ENCODE results near the gene UST. TPM values are rescaled to one million over a fixed set of nuclear protein-coding genes. Genes with fewer than 3 reads are reported as not detected.

The UST gene
- total RNA-seq, 2 experiments from 2014 or later = 1.2 to 1.5 TPM

DNA sequence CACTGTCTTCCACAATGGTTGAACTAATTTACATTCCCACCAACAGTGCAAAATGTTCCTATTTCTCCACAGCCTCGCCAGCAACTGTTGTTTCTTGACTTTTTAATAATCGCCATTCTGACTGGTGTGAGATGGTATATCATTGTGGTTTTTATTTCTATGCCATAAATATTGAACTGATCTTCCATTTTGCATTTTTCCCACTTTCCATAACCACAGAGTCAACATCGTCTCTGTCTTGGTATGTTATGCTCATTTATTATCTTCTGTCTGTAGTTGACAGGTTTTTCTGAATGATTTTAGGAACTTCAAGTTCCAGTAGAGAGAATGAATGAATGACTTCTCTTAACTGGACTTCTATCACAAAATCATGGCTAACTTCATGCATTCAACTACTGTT is 259.8 kb downstream of the UST start:
- ChIA-PET POLR2A (no interaction called here), CTCF (no interaction called here)
- peaks cover 2% of the 10 kb centered on the region for H3K9me3 Mint-ChIP-seq
- H3K4me3 Mint-ChIP-seq = no peak overlapping the region
- H3K27me3 Mint-ChIP-seq = no peaks in the 10 kb centered on the region
- no peaks in the 10 kb centered on the region for H3K4me1 Mint-ChIP-seq (ENCODE audit: low read depth)
- H3K36me3 Mint-ChIP-seq (ENCODE audit: low read depth) = no peaks in the 10 kb centered on the region
- no peak for DNase-seq
- ATAC-seq = no peak
- TF ChIP-seq, protein P1, sequence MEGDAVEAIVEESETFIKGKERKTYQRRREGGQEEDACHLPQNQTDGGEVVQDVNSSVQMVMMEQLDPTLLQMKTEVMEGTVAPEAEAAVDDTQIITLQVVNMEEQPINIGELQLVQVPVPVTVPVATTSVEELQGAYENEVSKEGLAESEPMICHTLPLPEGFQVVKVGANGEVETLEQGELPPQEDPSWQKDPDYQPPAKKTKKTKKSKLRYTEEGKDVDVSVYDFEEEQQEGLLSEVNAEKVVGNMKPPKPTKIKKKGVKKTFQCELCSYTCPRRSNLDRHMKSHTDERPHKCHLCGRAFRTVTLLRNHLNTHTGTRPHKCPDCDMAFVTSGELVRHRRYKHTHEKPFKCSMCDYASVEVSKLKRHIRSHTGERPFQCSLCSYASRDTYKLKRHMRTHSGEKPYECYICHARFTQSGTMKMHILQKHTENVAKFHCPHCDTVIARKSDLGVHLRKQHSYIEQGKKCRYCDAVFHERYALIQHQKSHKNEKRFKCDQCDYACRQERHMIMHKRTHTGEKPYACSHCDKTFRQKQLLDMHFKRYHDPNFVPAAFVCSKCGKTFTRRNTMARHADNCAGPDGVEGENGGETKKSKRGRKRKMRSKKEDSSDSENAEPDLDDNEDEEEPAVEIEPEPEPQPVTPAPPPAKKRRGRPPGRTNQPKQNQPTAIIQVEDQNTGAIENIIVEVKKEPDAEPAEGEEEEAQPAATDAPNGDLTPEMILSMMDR (IDR thresholded peaks at IDR 0.05) = no peak
- intact Hi-C loops (cut with micrococcal nuclease) = no loop called here
- H3K27ac Mint-ChIP-seq = no peak overlapping the region

DNA sequence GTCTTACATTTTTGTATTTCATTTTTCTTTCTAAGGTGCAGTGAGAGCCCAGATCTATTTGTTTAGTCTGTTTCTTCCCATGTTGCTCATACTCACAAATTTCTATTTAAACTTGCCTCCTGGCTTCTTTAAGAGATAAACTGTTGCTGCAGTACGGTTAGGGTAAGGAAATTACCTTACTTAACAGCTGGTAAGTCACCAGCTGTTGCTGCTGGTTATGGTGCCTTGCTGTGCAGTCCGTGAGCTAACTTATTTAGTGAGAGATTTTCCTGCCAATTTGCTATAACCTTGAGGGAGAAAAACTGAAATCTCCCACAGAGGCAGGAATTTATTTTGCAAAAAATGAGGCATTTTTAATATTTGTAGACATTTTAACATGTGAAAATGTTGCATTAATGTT is 261.0 kb downstream of the UST start:
- TF ChIP-seq, protein P1 (IDR thresholded peaks at IDR 0.05) = no peak
- intact Hi-C loops (cut with micrococcal nuclease) = no loop called here
- no peaks in the 10 kb centered on the region for H3K36me3 Mint-ChIP-seq (ENCODE audit: low read depth)
- no peaks in the 10 kb centered on the region for H3K9me3 Mint-ChIP-seq
- ChIA-PET POLR2A (no interaction called here), CTCF (no interaction called here)
- H3K27ac Mint-ChIP-seq = no peak overlapping the region
- DNase-seq (no peak), ATAC-seq (no peak)
- H3K4me1 Mint-ChIP-seq (ENCODE audit: low read depth) = no peaks in the 10 kb centered on the region
- no peak overlapping the region for H3K4me3 Mint-ChIP-seq
- no peaks in the 10 kb centered on the region for H3K27me3 Mint-ChIP-seq

DNA sequence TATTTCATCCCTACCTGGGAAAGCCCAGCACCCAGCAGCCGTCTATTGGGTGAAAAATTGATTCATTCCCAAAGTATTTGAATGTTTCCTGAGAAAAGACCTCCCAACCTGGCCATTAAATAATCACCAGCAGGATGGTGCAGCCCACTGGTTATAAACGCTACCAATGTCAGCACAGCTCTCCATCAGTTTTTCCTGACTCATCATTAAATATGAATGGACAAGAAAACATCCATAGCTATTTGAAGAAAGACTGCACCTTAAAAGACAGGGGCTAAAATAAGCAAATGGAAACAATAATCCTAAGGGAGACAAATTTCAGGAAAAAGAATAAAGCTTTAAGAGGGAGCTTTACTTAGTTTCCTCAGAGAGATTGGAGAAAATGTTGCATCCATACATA is 261.9 kb downstream of the UST start:
- Mint-ChIP-seq H3K36me3 (ENCODE audit: low read depth) (no peaks in the 10 kb centered on the region), H3K9me3 (no peaks in the 10 kb centered on the region), H3K4me3 (no peak overlapping the region), H3K27me3 (no peaks in the 10 kb centered on the region), H3K4me1 (ENCODE audit: low read depth) (no peaks in the 10 kb centered on the region), H3K27ac (no peak overlapping the region)
- no peak for DNase-seq
- intact Hi-C loops (cut with micrococcal nuclease) = no loop called here
- no peak for ATAC-seq
- CTCF ChIA-PET = no interaction called here
- TF ChIP-seq, protein P1 (IDR thresholded peaks at IDR 0.05) = no peak
- POLR2A ChIA-PET = no interaction called here

DNA sequence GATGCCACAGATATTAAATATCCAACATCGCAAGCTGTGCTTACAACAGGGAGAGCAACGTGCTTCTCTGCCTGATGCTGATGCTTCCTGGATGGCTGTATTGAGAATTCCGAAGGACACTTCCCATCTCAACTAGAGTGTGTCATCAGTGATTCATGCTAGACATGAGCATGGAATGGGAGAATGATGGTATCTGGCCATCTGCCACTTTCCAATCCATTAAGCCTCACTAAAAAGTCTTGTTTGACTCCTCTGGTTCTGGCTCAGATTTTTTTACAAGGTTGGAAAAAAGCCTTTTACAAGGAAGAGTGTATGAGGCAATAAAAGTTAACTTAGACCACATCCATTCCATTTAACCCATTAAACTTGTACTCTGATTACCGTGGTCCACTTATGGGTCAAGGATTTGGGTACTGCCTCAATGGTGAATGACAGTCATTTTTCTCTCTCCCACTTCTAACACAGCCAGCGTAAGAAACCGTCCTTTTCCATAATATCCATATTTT is 265.3 kb downstream of the UST start:
- DNase-seq = no peak
- H3K27ac Mint-ChIP-seq = no peak overlapping the region
- intact Hi-C loops (cut with micrococcal nuclease) = no loop called here
- CTCF ChIA-PET = interaction anchor here (0.6 to 1.3 kb wide), 3 partner anchors 19 to 420 kb away, joined by 3 read pairs; no protein-coding TSS in a partner anchor
- no peaks in the 10 kb centered on the region for H3K27me3 Mint-ChIP-seq
- POLR2A ChIA-PET = interaction anchor here (1.1 kb wide), 1 partner anchor 13 kb away, joined by 3 read pairs; no protein-coding TSS in a partner anchor
- no peak overlapping the region for H3K4me3 Mint-ChIP-seq
- H3K9me3 Mint-ChIP-seq = no peaks in the 10 kb centered on the region
- H3K36me3 Mint-ChIP-seq (ENCODE audit: low read depth) = no peaks in the 10 kb centered on the region
- no peak for ATAC-seq
- TF ChIP-seq, protein P1 (IDR thresholded peaks at IDR 0.05) = no peak
- H3K4me1 Mint-ChIP-seq (ENCODE audit: low read depth) = no peaks in the 10 kb centered on the region

DNA sequence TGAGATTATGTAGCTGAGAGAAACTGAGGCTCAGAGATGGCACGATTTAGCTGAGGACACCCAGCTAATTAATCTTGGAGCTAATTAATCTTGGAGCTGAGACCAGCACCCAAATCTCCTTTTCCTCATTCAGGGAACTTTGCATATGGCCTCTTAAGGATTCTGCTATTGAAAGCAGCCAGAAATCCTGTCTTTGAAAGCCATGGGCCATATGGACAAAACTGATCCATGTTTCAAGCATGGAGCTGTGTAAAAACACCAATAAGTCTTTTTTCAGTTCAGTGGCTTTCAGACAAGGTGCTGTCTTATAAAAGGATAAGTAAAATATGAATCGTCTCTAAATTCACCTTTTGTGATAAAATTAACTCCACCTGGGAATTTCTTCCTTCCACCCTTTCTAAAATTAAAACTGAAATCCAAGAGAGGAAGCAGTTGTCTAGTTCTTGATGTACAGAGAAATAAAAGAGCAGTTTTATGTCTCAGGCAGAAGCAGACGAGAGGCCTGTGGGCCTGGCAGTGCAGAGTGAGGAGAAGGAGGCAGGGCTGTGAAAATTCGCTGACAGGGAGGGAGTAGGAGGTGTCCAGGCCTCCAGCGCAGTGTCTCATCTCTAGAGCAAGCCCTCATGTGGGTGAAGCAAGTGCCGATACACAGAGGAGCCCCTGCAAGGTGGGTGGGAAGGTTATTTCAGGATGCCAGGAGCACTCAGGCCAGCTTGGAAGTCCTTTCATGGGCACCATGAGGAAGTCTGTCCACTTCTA is 266.9 kb downstream of the UST start:
- ChIA-PET CTCF (interaction anchor here (0.8 to 1.0 kb wide), 3 partner anchors 8 to 69 kb away, joined by 3 to 4 read pairs (median 3); no protein-coding TSS in a partner anchor), POLR2A (interaction anchor here (0.8 kb wide), 1 partner anchor 471 kb away, joined by 3 read pairs; no protein-coding TSS in a partner anchor)

More for the DNA sequence above, 266.9 kb downstream of the UST start:
- Mint-ChIP-seq H3K4me1 (ENCODE audit: low read depth) (peaks cover 3% of the 10 kb centered on the region), H3K27ac (no peak overlapping the region), H3K27me3 (no peaks in the 10 kb centered on the region), H3K36me3 (ENCODE audit: low read depth) (no peaks in the 10 kb centered on the region), H3K9me3 (no peaks in the 10 kb centered on the region), H3K4me3 (no peak overlapping the region)
- no peak for ATAC-seq
- DNase-seq = no peak
- TF ChIP-seq, protein P1 (IDR thresholded peaks at IDR 0.05) = no peak
- intact Hi-C loops (cut with micrococcal nuclease) = no loop called here

Data from activated CD8-positive, alpha-beta T cell treated with anti-CD3 and anti-CD28 coated beads for 36 hours (primary cell).